Airway epithelial cell (primary cell): Measurements from ENCODE around the gene KIFC3. TPM values are rescaled to one million over a fixed set of nuclear protein-coding genes. Genes with fewer than 3 reads are reported as not detected.

Source experiments
- total RNA-seq: library from RNA; depleted of rRNA; stranded (reverse); fragments of >200 nt; gene quantifications from 2 replicates; pipeline ENCODE4 v1.2.3, GENCODE V29; 2015

The KIFC3 gene, protein sequence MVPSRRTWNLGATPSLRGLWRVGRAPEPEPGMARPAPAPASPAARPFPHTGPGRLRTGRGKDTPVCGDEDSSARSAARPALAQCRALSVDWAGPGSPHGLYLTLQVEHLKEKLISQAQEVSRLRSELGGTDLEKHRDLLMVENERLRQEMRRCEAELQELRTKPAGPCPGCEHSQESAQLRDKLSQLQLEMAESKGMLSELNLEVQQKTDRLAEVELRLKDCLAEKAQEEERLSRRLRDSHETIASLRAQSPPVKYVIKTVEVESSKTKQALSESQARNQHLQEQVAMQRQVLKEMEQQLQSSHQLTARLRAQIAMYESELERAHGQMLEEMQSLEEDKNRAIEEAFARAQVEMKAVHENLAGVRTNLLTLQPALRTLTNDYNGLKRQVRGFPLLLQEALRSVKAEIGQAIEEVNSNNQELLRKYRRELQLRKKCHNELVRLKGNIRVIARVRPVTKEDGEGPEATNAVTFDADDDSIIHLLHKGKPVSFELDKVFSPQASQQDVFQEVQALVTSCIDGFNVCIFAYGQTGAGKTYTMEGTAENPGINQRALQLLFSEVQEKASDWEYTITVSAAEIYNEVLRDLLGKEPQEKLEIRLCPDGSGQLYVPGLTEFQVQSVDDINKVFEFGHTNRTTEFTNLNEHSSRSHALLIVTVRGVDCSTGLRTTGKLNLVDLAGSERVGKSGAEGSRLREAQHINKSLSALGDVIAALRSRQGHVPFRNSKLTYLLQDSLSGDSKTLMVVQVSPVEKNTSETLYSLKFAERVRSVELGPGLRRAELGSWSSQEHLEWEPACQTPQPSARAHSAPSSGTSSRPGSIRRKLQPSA
- total RNA-seq, result 28.2 and 41.1 TPM in 2 replicates

GRCh38 chr16:57802341-57803133 lies at the start of gene KIFC3:
KIFC3 (minus strand) TSS chr16:57802491; CDS start chr16:57798243, 4,248 bp downstream.

GRCh38 chr16:57735755-57736418 lies 66.4 kb downstream of the KIFC3 start, which contains the start of gene KATNB1:
KATNB1 (plus strand) TSS chr16:57735770; CDS start chr16:57737244, 1,474 bp downstream.

Other genes with a start within 250 kb of the KIFC3 start
- gene ADGRG1, start 173.9 kb downstream of the KIFC3 start, total RNA-seq, result 66.5 and 85.0 TPM in 2 replicates
- not detected in 2 replicates for gene ADGRG3, start 134.2 kb downstream of the KIFC3 start, total RNA-seq
- gene DRC7, start 107.7 kb downstream of the KIFC3 start, total RNA-seq, result not detected in 2 replicates
- gene KATNB1, start 66.7 kb downstream of the KIFC3 start, total RNA-seq, result 27.6 and 35.7 TPM in 2 replicates
- 0.65 and 1.2 TPM in 2 replicates for gene CNGB1, start 168.6 kb upstream of the KIFC3 start, total RNA-seq
- 4.5 and 4.7 TPM in 2 replicates for gene ZNF319, start 198.2 kb upstream of the KIFC3 start, total RNA-seq
- 24.8 and 28.0 TPM in 2 replicates for gene USB1, start 198.9 kb upstream of the KIFC3 start, total RNA-seq
- 11.2 and 13.1 TPM in 2 replicates for gene MMP15, start 223.3 kb upstream of the KIFC3 start, total RNA-seq